Neural crest cell (in vitro differentiated cells): ENCODE data around the gene ELAVL4. TPM values are rescaled to one million over a fixed set of nuclear protein-coding genes. Genes with fewer than 3 reads are reported as not detected.

Experiments used
- DNase-seq: peaks from one replicate; pipeline ENCODE4 v3.0.0; 2021; ENCODE audit warnings: low read depth, mixed read lengths, low spot score
- H3K27ac Mint-ChIP-seq: one replicate; pipeline ENCODE4 v1.8.0; 2021; ENCODE audit warnings: mild to moderate bottlenecking, mixed read lengths; ENCODE audit not compliant: unreplicated experiment
- H3K27me3 Mint-ChIP-seq: 2 replicates; pipeline ENCODE4 v1.8.0; 2021; ENCODE audit warnings: low read depth, mild to moderate bottlenecking, mixed read lengths
- H3K36me3 Mint-ChIP-seq: 2 replicates; pipeline ENCODE4 v1.8.0; 2021; ENCODE audit warnings: low read depth, mild to moderate bottlenecking, mixed read lengths
- H3K4me1 Mint-ChIP-seq: 2 replicates; pipeline ENCODE4 v1.8.0; 2021; ENCODE audit warnings: mixed read lengths
- H3K4me3 Mint-ChIP-seq: one replicate; pipeline ENCODE4 v1.8.0; 2021; ENCODE audit warnings: mild to moderate bottlenecking, mixed read lengths
- H3K9me3 Mint-ChIP-seq: 2 replicates; pipeline ENCODE4 v1.8.0; 2021; ENCODE audit warnings: mixed read lengths
- CTCF ChIP-seq: fragments of 200-600 bp; sonication (generic); conservative IDR thresholded peaks from 2 replicates; pipeline ENCODE4 v1.5.0; 2021; ENCODE audit warnings: antibody characterized with exemption, mild to moderate bottlenecking
- total RNA-seq: library from RNA; stranded (reverse); gene quantifications from 2 replicates; pipeline ENCODE4 v1.2.1, GENCODE V29; 2021

Gene ELAVL4
- total RNA-seq, 1 donor from 2014 or later, result 0.77 TPM

DNA sequence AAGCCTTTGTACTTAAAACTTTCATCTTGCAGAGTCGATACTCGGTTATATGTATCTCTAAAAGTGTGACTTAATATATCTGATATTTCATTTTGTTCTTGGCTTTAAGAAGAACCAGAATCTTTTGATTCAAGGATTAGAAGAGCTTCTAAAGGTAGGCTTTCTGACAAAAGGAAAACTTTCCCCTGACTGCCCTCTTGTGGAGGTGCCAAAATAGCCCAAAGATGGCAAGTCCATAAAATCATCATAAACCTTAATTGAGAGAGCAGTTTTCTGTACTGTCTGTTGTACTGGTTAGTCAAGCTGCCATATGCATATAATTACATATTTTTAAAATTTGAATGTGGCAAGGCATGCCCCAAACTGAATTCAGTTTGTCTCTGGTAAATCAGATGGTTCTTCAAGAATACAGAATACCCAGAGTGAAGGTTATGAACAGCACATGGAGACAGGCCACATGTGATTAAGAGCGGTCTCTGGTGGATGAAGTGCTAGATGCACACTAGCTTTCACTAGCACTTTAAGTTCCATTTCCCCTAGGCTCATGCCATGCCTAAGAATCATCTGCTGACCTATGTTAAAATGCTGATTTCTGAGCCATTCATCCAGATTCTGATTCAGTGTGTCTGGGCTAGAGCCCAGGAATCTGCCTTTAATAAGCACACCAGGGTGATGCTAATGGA, 27.7 kb upstream of the ELAVL4 start:
- H3K4me3 Mint-ChIP-seq, result no peak overlapping the region
- H3K36me3 Mint-ChIP-seq, result peaks cover 3% of the 10 kb centered on the region
- no peaks in the 10 kb centered on the region for H3K4me1 Mint-ChIP-seq
- no peak for DNase-seq
- H3K27me3 Mint-ChIP-seq, result no peaks in the 10 kb centered on the region
- H3K27ac Mint-ChIP-seq, result no peak overlapping the region
- H3K9me3 Mint-ChIP-seq, result peaks cover 38% of the 10 kb centered on the region
- no peak for TF ChIP-seq CTCF

DNA sequence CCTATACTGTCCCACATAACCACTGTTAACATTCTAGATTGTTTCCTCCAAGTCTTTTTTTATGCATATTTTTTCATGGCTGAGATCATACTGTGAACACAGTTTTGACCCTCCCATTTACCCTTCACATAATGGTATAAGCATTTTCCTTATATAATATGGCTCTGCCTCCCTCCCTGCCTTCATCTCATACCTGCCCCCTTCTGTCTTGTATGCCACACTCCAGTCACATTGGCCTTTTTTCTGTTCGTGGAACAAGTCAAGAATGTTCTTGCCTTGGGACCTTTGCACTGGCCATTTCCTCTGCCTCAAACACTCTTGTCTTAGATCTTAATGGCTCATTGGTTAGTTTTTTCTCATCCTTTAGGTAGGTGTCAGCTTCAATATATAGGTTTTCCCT, 24.3 kb upstream of the ELAVL4 start:
- Mint-ChIP-seq H3K4me3 (no peak overlapping the region), H3K4me1 (no peaks in the 10 kb centered on the region), H3K36me3 (no peaks in the 10 kb centered on the region), H3K9me3 (peaks cover 26% of the 10 kb centered on the region), H3K27me3 (no peaks in the 10 kb centered on the region), H3K27ac (no peak overlapping the region)
- no peak for DNase-seq
- TF ChIP-seq CTCF, result no peak

- Mint-ChIP-seq H3K27ac (no peak overlapping the region), H3K4me1 (no peaks in the 10 kb centered on the region), H3K9me3 (peaks cover 25% of the 10 kb centered on the region), H3K4me3 (no peak overlapping the region), H3K36me3 (no peaks in the 10 kb centered on the region), H3K27me3 (no peaks in the 10 kb centered on the region)
- TF ChIP-seq CTCF, result no peak
- no peak for DNase-seq
Observed at GRCh38 chr1:50091068-50091467, 17.7 kb upstream of the ELAVL4 start.

- H3K36me3 Mint-ChIP-seq, result peaks cover 2% of the 10 kb centered on the region
- TF ChIP-seq CTCF, result no peak
- H3K4me1 Mint-ChIP-seq, result no peaks in the 10 kb centered on the region
Observed at GRCh38 chr1:50095716-50096115, 13.0 kb upstream of the ELAVL4 start.

DNA sequence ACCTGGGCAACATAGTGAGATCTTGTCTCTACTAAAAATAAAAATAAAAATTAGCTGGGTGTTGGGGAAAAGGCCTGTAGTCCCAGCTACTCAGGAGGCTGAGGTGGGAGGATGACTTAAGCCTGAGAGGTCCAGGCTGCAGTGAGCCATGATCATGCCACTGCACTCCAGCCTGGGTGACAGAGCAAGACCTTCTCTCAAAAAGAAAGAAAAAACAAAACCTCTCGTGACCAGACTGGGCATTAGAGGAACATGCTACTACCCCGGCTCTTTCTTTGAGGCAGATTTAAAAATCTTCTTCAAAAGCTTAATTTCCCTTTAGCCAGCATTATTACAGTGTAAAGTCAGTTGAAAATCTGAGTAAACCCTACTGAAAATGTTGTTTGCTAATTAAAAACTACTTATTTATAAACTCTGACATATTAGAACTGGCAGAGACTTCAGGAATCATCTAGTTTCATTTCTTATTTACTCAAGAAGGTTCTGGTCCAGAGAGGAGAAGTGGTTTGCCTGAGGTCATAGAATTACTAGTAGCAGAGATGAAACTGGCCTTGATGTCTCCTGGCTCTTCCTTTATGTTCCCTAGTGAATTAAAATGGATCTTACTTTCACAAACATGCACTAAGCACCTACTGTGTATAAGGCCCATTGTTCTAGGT, 11.6 kb upstream of the ELAVL4 start:
- no peak for TF ChIP-seq CTCF
- H3K4me1 Mint-ChIP-seq, result no peaks in the 10 kb centered on the region
- no peak for DNase-seq
- H3K27me3 Mint-ChIP-seq, result no peaks in the 10 kb centered on the region
- H3K9me3 Mint-ChIP-seq, result peaks cover 18% of the 10 kb centered on the region
- H3K36me3 Mint-ChIP-seq, result peaks cover 2% of the 10 kb centered on the region
- no peak overlapping the region for H3K27ac Mint-ChIP-seq
- H3K4me3 Mint-ChIP-seq, result no peak overlapping the region

More at GRCh38 chr1:50095716-50096115, 13.0 kb upstream of the ELAVL4 start:
- Mint-ChIP-seq H3K27me3 (no peaks in the 10 kb centered on the region), H3K27ac (no peak overlapping the region), H3K4me3 (no peak overlapping the region), H3K9me3 (peaks cover 23% of the 10 kb centered on the region)
- no peak for DNase-seq
